Suprapubic skin (tissue), 3 donors: ENCODE measurements around the gene FN3K.

Experiments
- POLR2AphosphoS5 ChIP-seq, 3 donors: sonication (generic); formaldehyde crosslinking; IDR thresholded peaks; one replicate each; pipeline ENCODE4 v1.6.1; 2017; ENCODE audit warnings: antibody characterized with exemption in 3 of 3
- TF ChIP-seq, protein P1 (sequence below), 2 donors: fragments of 200-600 bp in 1 of 2; fragments of 450-650 bp in 1 of 2; sonication (generic) in 1 of 2; IDR thresholded peaks; one replicate each; pipeline ENCODE4 v1.5.1; 2016 to 2019; ENCODE audit warnings: antibody characterized with exemption in 2 of 2, mild to moderate bottlenecking in 1 of 2, moderate library complexity in 1 of 2

DNA sequence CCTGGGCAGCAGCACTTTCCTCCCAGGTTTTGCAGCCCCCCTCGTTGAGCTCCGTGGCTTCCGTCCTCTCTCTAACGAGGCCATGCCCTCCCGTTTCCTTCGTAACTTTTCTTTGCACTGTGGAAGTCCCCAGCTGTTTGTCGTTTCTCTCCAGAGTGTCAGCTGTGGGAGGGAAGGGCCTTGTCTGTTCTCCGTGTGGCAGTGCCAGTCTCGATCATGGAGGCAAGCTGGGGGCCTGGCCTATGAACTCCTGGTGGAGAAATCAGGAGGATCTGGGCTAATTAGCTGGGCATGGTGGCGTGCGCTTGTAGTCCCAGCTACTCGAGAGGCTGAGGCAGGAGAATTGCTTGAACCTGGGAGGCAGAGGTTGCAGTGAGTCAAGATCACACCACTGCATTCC is 44.8 kb downstream of the FN3K start:
- TF ChIP-seq, protein P1, sequence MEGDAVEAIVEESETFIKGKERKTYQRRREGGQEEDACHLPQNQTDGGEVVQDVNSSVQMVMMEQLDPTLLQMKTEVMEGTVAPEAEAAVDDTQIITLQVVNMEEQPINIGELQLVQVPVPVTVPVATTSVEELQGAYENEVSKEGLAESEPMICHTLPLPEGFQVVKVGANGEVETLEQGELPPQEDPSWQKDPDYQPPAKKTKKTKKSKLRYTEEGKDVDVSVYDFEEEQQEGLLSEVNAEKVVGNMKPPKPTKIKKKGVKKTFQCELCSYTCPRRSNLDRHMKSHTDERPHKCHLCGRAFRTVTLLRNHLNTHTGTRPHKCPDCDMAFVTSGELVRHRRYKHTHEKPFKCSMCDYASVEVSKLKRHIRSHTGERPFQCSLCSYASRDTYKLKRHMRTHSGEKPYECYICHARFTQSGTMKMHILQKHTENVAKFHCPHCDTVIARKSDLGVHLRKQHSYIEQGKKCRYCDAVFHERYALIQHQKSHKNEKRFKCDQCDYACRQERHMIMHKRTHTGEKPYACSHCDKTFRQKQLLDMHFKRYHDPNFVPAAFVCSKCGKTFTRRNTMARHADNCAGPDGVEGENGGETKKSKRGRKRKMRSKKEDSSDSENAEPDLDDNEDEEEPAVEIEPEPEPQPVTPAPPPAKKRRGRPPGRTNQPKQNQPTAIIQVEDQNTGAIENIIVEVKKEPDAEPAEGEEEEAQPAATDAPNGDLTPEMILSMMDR (IDR thresholded peaks at IDR 0.05) = no peak
- TF ChIP-seq POLR2AphosphoS5 (IDR thresholded peaks at IDR 0.05) = no peak
